MG63 (cell line): ENCODE measurements around the gene ZC3H8. TPM values are rescaled to one million over a fixed set of nuclear protein-coding genes. Genes with fewer than 3 reads are reported as not detected.

Source experiments
- DNase-seq: peaks from one replicate; pipeline ENCODE4 v3.0.0-alpha.2; 2020
- H3K27me3 ChIP-seq: fragments of 250-450 bp; sonication (Bioruptor Pico); 2 replicates; pipeline ENCODE4 v1.5.1; 2020; ENCODE audit warnings: mild to moderate bottlenecking, moderate library complexity
- H3K36me3 ChIP-seq: fragments of 250-450 bp; sonication (Bioruptor Pico); 2 replicates; pipeline ENCODE4 v1.5.1; 2020; ENCODE audit warnings: mild to moderate bottlenecking, moderate library complexity
- H3K4me3 ChIP-seq: fragments of 250-450 bp; sonication (Bioruptor Pico); 2 replicates; pipeline ENCODE4 v1.5.1; 2020; ENCODE audit warnings: mild to moderate bottlenecking, moderate library complexity
- H3K9me3 ChIP-seq: fragments of 250-450 bp; sonication (Bioruptor Pico); 2 replicates; pipeline ENCODE4 v1.5.1; 2020; ENCODE audit warnings: mild to moderate bottlenecking, moderate library complexity
- total RNA-seq: library from RNA; depleted of rRNA; stranded (reverse); fragments of >200 nt; shearing (Covaris generic); gene quantifications from 2 replicates; pipeline ENCODE4 v1.2.3, GENCODE V29; 2014; ENCODE audit warnings: low replicate concordance

ZC3H8 gene
- total RNA-seq, 1 experiment from 2014 or later, result 9.0 TPM

DNA sequence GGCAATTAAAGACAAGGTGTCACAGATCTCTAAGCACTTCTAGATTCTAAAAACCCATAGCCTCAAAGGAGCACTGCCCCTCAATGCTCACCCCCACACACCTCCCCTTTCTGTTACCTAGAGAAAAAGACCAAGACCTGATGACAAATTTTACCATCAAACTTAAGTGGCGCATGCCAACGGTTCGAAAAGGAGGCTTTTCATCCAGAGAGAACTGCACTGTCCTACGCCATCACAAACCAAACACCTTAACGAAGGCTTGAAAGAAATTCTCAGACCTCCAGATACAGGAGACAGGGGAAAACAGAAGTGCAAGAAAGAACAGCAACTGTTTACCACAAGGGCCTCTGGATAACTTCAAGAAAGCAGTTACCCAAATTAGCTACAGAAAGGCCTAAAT is 18.5 kb upstream of the ZC3H8 start:
- no peak for DNase-seq
- Histone ChIP-seq H3K9me3 (no peaks in the 10 kb centered on the region), H3K4me3 (no peak overlapping the region), H3K36me3 (no peaks in the 10 kb centered on the region), H3K27me3 (no peaks in the 10 kb centered on the region)

GRCh38 chr2:112272669-112273068 is 17.8 kb upstream of the ZC3H8 start:
- DNase-seq, result no peak
- Histone ChIP-seq H3K36me3 (no peaks in the 10 kb centered on the region), H3K9me3 (no peaks in the 10 kb centered on the region), H3K4me3 (no peak overlapping the region), H3K27me3 (no peaks in the 10 kb centered on the region)

GRCh38 chr2:112268547-112268946 is 13.7 kb upstream of the ZC3H8 start:
- H3K9me3 ChIP-seq, result no peaks in the 10 kb centered on the region
- no peak for DNase-seq
- no peaks in the 10 kb centered on the region for H3K36me3 ChIP-seq
- H3K4me3 ChIP-seq, result no peak overlapping the region
- no peaks in the 10 kb centered on the region for H3K27me3 ChIP-seq

DNA sequence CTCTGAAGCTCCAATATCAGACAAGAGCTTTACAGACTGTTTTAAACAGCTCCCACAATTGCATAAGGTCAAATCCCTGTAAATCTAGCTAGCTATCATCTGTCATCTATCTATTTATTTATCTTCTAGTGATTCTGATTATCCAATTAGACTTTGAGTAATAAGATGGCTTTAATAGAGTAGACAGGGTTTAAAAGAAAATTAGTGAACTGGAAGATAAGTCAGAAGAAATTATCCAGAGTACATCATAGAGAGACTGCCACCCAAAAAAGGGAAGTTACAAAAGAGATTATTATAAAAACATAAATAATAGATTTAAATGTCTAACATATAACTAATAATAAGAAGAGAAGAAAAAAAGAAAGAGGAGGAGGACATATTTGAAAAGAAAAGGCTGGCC is 8.0 kb upstream of the ZC3H8 start:
- no peaks in the 10 kb centered on the region for H3K9me3 ChIP-seq
- no peaks in the 10 kb centered on the region for H3K36me3 ChIP-seq
- no peaks in the 10 kb centered on the region for H3K27me3 ChIP-seq
- DNase-seq, result no peak
- no peak overlapping the region for H3K4me3 ChIP-seq

GRCh38 chr2:112260295-112260625 is 5.4 kb upstream of the ZC3H8 start:
- no peaks in the 10 kb centered on the region for H3K9me3 ChIP-seq
- H3K4me3 ChIP-seq, result no peak overlapping the region
- no peaks in the 10 kb centered on the region for H3K27me3 ChIP-seq
- no peaks in the 10 kb centered on the region for H3K36me3 ChIP-seq
- DNase-seq, result no peak

DNA sequence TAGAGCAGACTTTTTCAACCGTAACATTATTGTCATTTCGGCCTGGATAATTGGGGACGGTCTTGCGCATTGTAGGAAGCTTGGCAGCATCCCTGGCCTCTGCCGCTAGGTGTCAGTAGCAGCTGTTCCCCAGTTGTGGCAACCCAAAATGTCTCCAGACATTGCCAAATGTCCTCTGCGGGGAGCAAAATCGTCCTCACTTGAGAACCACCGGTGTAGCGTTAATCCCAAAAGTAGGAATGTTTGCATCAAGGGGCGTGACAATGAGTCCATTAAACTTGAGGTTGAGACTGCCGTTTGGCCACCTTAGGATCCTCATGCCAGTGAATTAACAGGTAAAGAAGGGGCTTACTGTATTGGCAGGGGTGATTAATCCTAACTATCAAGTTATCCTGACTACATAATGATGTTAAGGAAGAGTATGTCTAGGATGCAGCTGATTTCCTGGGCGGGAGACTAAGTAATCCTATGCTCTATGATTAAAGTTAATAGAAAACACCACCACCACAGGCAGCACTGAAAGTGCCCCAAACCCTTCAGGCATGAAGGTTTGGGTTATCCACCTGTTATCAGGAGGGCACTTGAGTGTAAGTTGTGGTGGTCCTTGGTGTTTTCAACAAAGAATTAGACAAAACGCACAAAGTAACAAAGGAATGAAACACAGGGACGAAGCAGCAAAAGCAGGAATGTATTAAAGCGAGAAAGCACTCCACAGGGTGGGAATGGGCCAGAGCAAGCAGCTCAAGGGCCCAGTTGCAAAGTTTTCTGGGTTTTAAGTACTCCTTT is 4.9 kb upstream of the ZC3H8 start:
- Histone ChIP-seq H3K4me3 (no peak overlapping the region), H3K9me3 (no peaks in the 10 kb centered on the region)

DNA sequence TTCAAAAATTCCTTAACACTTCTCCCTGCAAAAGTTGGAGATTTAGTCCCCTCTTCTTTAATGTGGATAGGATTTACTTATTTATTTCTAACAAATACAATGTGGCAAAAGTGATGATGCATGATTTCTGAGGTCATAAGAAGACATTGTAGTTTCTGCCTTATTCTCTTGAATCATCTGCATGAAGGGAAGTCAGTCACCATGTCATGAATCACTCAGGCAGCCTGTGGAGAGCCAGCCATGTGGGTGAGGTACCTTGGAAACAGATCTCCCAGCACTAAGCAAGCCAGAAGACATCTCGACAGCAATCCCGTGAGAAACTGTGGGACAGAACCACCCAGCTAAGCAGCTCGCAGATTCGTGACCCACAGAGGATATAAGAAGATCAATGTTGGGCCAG is 2.7 kb upstream of the ZC3H8 start:
- no peaks in the 10 kb centered on the region for H3K36me3 ChIP-seq
- no peak for DNase-seq
- no peaks in the 10 kb centered on the region for H3K27me3 ChIP-seq
- no peaks in the 10 kb centered on the region for H3K9me3 ChIP-seq
- H3K4me3 ChIP-seq, result no peak overlapping the region

More for the DNA sequence above, 4.9 kb upstream of the ZC3H8 start:
- peak; percentile 63 for DNase-seq
- H3K27me3 ChIP-seq, result no peaks in the 10 kb centered on the region
- H3K36me3 ChIP-seq, result no peaks in the 10 kb centered on the region

GRCh38 chr2:112256654-112257053 is 1.8 kb upstream of the ZC3H8 start:
- Histone ChIP-seq H3K4me3 (no peak overlapping the region), H3K27me3 (no peaks in the 10 kb centered on the region), H3K36me3 (no peaks in the 10 kb centered on the region), H3K9me3 (no peaks in the 10 kb centered on the region)
- no peak for DNase-seq

- no peak for DNase-seq
- Histone ChIP-seq H3K9me3 (no peaks in the 10 kb centered on the region), H3K4me3 (peak overlapping the region; percentile 67; the same call in 1 of the 2 replicates), H3K36me3 (no peaks in the 10 kb centered on the region; the same call in 1 of the 2 replicates), H3K27me3 (no peaks in the 10 kb centered on the region)
Observed at GRCh38 chr2:112255875-112256274, 1.0 kb upstream of the ZC3H8 start.

DNA sequence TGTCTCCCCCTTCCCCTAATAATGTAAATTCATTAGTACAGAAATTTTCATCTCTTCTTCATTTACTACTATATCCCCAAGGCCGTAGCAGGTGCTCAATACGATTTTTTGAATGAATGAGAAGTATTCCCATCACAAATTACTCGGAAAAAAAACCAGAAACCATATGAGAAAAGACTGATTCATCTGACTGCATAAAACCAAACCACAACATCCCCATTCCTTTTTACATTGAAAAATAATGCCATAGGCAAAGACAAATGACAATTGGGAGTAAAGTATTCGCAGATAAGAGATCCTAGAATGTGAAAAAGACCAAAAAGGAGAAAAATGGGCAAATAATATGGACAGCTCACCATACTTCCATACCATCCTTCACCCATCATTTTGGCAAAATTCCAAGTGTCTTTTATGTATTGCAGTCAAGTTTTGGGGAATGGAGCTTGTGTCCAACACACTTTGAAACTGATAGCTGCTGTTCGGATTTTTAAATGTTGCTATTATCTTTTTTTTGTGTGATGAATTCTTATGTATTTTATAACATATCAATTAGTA is 1.5 kb downstream of the ZC3H8 start:
- Histone ChIP-seq H3K4me3 (no peak overlapping the region; the same call in 1 of the 2 replicates), H3K9me3 (no peaks in the 10 kb centered on the region), H3K27me3 (no peaks in the 10 kb centered on the region), H3K36me3 (peaks cover 17% of the 10 kb centered on the region)
- DNase-seq, result no peak

- no peak for DNase-seq
- Histone ChIP-seq H3K36me3 (peaks cover 38% of the 10 kb centered on the region), H3K4me3 (no peak overlapping the region), H3K9me3 (no peaks in the 10 kb centered on the region), H3K27me3 (no peaks in the 10 kb centered on the region)
Observed at GRCh38 chr2:112251271-112251670, 3.6 kb downstream of the ZC3H8 start.

DNA sequence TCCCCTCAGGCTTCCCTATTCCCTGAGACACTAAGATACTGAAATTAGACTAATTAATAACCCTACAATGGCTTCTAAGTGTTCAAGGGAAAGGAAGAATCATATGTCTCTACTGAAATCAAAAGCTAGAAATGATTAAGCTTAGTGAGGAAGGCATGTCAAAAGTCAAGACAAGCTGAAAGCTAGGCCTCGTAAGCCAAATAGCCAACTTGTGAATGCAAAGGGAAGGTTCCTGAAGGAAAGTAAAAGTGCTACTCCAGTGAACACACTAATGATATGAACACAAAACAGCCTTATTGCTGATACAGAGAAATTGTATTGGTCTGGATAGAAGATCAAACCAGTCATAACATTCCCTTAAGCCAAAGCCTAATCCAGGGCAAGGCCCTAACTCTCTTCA is 10.0 kb downstream of the ZC3H8 start:
- H3K27me3 ChIP-seq, result no peaks in the 10 kb centered on the region

GRCh38 chr2:112243233-112243632 is 11.6 kb downstream of the ZC3H8 start:
- Histone ChIP-seq H3K27me3 (no peaks in the 10 kb centered on the region), H3K9me3 (no peaks in the 10 kb centered on the region), H3K36me3 (peaks cover 28% of the 10 kb centered on the region), H3K4me3 (no peak overlapping the region)
- no peak for DNase-seq

More for the DNA sequence above, 10.0 kb downstream of the ZC3H8 start:
- DNase-seq, result no peak
- Histone ChIP-seq H3K36me3 (peaks cover 45% of the 10 kb centered on the region), H3K9me3 (no peaks in the 10 kb centered on the region), H3K4me3 (no peak overlapping the region)

GRCh38 chr2:112242384-112242783 is 12.5 kb downstream of the ZC3H8 start:
- Histone ChIP-seq H3K36me3 (peaks cover 20% of the 10 kb centered on the region), H3K27me3 (no peaks in the 10 kb centered on the region), H3K4me3 (no peak overlapping the region), H3K9me3 (no peaks in the 10 kb centered on the region)
- DNase-seq, result no peak

DNA sequence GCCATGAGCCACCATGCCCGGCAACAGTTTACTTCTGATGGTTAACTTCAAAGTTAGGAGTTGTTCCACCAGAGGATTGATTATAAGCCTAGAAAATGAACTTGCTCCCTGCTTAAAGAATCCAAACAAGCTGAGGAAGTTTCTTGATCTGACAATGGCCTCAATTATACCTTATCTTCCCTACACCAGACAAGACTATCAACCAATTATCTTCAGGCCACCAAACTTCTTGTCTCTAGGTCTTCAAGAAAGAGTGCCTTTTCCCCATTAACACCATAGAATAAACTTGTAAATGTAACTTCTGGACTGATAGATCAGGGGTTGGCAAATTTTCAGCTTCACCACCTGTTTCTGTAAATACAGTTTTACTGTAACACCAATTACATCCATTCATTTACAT is 15.0 kb downstream of the ZC3H8 start:
- Histone ChIP-seq H3K36me3 (no peaks in the 10 kb centered on the region; the same call in 1 of the 2 replicates), H3K4me3 (no peak overlapping the region), H3K27me3 (no peaks in the 10 kb centered on the region), H3K9me3 (no peaks in the 10 kb centered on the region)
- DNase-seq, result no peak

DNA sequence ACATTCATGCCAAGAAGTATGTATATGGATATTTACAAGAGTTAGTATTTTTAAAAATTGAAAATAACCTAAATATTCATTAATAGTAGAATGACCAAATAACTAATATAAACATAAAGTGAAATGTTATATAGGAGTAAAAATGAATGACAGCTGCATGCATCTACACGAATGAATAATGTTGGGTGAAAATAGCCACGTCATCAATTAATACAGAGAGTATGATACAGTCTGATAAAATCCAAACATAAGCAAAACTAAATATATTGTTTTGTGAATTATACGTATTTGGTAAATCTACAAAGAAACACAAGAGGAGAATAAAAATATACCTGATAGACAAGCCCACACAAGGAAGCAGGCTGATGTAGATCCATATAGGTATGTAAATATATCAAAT is 24.5 kb downstream of the ZC3H8 start:
- DNase-seq, result no peak
- no peak overlapping the region for H3K4me3 ChIP-seq
- H3K27me3 ChIP-seq, result no peaks in the 10 kb centered on the region
- peaks cover 19% of the 10 kb centered on the region for H3K36me3 ChIP-seq
- no peaks in the 10 kb centered on the region for H3K9me3 ChIP-seq

DNA sequence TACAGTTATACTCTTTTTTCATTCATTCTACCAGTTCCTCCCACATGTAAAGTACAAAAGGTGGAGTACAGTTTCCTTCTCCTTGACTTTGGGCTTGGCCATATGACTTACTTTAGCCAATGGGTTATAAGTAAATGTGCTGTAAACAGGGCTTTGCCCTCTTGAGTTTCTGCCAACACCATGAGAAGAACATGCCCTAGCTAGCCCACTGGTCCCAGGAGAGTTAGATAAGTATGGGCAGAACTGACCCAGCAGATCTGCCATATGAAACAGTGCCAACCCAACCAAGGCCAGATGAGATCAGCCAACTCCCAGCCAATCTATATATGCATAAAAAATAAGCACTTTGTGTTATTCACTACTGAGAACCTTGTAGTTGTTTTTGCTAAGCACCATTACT is 25.5 kb downstream of the ZC3H8 start:
- Histone ChIP-seq H3K36me3 (peaks cover 24% of the 10 kb centered on the region), H3K9me3 (no peaks in the 10 kb centered on the region)
- DNase-seq, result peak; percentile 72

DNA sequence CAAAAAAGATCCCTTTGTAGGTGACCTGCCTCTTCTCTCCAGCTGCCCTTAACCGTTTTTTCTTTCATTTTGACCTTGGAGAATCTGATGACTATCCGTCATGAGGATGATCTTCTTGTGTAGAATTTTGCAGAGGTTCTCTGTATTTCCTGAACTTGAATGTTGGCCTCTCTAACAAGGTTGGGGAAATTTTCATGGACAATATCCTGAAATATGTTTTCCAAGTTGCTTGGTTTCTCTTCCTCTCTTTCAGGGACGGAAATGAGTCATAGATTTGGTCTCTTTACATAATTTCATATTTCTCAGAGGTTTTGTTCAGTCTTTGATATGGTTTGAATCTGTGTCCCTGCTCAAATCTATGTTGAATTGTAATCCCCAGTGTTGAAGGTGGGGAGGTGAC is 34.0 kb downstream of the ZC3H8 start:
- no peak for DNase-seq
- H3K9me3 ChIP-seq, result peaks cover 20% of the 10 kb centered on the region
- H3K27me3 ChIP-seq, result no peaks in the 10 kb centered on the region
- no peak overlapping the region for H3K4me3 ChIP-seq
- H3K36me3 ChIP-seq, result peaks cover 39% of the 10 kb centered on the region

More for the DNA sequence above, 25.5 kb downstream of the ZC3H8 start:
- no peak overlapping the region for H3K4me3 ChIP-seq
- H3K27me3 ChIP-seq, result no peaks in the 10 kb centered on the region
